ENCODE data around the gene FN3K.
"Not testable (repeated sequence)": the region's sequence is repeated elsewhere in the genome, so short reads cannot be mapped to it uniquely, and the experiment has no call there.

FN3K gene

GRCh38 chr17:82737967-82738877, 2.8 kb downstream of the FN3K start:
- no peak for DNase-seq

GRCh38 chr17:82740906-82741759, 5.7 kb downstream of the FN3K start:
- no peak for DNase-seq

- DNase-seq = no peak
These were observed 8.2 kb downstream of the FN3K start for GRCh38 chr17:82743344-82744219.

DNA sequence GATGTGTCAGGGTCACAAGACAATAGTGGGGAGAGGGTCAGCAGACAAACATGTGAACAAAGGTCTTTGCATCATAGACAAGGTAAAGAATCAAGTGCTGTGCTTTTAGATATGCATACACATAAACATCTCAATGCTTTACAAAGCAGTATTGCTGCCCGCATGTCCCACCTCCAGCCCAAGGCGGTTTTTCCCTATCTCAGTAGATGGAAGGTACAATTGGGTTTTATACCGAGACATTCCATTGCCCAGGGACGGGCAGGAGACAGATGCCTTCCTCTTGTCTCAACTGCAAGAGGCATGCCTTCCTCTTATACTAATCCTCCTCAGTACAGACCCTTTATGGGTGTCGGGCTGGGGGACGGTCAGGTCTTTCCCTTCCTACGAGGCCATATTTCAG, 9.3 kb downstream of the FN3K start:
- DNase-seq = not testable (repeated sequence)

GRCh38 chr17:82745524-82745923, 10.1 kb downstream of the FN3K start:
- DNase-seq = peak; percentile 37

DNA sequence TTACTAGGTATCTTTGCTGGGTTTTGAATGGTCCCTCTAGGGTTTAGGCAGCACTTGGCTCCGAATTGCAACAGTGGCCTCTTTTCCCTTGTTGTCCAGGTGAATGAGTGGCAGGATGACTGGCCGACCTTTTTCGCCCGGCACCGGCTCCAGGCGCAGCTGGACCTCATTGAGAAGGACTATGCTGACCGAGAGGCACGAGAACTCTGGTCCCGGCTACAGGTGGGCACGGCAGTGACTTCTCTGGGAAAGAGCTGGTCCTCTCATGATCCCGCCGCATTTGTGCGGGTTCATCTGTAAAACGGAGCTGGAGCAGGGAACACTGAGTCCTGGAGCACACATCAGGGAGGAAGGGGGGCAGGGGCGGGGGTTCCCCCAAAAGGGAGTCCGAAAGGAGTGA, 13.3 kb downstream of the FN3K start:
- DNase-seq = no peak

GRCh38 chr17:82750241-82750908, 15.0 kb downstream of the FN3K start:
- no peak for DNase-seq

DNA sequence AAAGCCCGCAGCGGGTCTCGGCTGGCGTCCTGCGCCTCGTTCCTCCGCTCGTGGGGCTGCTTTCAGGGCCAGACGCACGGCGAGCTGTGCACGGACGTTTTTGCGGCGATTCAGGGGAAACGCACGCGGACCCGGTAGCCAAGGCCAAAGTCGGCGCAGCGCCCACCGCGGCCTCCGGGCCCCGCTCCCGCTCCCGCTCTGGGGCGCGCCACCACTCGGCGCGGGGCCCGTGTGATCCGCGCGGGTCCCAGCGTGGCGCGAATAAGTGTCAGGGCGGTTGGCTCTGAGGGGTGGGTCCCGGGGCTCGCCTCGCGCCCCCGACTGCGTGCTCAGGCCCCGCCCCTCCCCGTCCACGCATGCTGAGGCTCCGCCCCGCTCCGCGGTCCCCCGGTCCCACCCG, 15.8 kb downstream of the FN3K start:
- peak; percentile 61 for DNase-seq

DNA sequence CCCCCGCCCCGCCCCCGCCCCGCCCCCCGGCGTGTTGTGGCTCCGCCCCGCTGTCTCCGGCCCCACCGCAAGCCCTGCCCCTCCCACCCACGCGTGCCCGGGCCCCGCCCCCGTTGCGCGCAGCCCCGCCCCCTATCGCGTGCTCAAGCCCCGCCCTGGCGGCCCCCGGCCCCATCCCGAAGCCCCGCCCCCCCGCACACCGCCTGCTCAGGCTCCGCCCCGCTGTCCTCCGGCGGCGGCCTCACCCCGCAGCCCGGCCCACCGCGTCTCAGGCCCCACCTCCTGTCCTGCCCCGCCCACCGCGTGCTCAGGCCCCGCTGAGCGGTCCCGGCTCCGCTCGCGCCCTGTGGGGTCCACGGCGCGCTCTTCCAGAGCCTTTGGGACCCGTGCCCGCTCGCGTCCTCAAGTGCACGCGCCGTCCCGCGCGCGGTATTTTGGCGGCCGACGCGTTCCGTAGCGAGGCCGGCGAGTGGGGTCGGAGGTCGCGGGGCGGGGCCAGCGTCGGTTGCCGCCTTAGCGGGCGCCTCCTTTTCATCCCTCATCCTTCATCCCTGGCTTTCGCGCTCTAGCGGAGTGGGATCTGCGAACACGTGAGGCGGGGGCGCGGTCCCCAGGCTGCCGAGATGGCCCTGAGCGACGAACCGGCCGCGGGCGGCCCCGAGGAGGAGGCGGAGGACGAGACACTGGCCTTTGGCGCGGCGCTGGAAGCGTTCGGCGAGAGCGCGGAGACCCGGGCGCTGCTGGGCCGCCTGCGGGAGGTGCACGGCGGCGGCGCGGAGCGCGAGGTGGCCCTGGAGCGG, 16.4 kb downstream of the FN3K start, which contains the start of gene TBCD:
TBCD (plus strand) TSS at position 495 of the 800 bp plus-strand sequence; CDS start at position 624, 129 bp downstream.
- peak; percentile 80 for DNase-seq

DNA sequence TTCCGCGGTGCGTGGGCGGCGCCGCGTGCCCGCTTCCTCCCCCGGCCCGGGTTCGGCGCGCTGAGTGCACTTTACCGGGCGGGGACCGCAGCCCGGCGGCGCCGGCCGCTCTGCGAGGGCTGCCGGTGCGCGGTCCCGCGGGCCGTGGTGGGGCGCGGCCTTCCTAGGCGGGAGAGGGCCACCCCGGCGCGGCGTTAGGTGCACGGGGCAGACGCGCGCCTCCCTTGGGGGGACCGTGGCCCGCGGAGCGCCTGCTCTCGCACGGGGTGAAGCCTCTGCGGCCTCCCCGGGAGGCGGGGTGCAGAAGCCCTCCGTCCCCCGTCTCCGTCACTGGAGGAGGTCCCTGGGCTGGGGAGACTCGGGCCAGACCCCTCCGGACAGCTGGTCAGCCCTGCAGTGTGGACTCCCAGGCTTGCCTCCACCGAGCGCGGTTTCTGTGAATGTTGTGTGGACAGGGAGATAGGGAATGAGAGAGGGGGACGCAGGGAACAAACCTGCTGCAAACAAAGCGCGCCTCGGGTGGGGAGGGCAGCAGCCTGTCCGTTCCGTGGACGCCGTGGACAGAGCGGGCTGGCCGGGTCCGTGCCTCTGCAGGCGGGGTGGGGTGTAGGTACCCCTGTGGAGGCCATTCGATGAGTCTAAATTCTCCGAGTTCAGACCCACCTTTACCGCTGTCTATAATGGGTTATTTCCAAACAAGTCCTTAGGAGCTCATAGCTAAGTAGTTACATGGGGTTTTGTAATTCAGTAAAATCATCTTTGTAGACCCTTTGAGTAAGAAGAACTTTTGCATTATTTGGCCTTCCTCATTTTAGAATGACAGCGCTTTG, 17.2 kb downstream of the FN3K start:
- DNase-seq = no peak

GRCh38 chr17:82753201-82753464, 17.7 kb downstream of the FN3K start:
- no peak for DNase-seq

- no peak for DNase-seq
These were observed 19.1 kb downstream of the FN3K start for GRCh38 chr17:82754297-82755208.

DNA sequence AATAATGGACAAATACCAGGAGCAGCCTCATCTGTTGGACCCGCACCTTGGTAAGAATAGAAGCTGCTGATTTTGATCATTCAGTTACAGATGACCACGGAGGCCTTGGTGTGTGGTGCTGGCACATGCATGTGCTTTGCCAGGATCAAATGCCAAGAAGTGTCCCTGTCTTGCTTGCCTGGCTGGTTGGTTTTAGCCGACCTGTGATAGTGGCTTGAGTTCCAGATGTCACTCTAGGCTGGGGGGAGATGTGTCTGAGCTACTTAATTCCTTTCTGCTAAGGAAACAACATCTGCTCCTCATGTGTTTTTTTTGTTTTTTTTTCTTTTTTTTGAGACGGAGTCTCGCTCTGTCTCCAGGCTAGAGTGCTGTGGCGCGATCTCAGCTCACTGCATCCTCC, 20.8 kb downstream of the FN3K start:
- no peak for DNase-seq

DNA sequence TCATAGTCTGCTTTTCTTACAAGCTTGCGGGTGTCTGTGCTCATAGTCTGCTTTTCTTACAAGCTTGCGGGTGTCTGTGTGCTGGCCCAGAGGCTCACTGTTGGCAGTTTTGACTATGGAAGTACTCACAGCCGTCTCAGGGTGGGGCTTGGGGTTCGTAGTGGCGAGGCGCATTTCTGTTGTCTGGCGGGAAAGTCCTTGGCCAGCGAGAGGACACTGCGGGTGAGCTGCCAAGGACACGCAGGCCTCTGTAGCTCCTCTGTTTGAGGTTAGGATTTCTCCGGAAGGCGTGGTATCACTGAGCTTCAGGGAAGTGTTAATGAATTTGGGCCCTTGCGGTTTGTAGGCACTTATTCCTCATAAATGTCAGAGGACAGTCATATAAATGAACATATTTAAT, 30.0 kb downstream of the FN3K start:
- no peak for DNase-seq

- DNase-seq = peak; percentile 25
These were observed 31.8 kb downstream of the FN3K start for GRCh38 chr17:82767041-82767754.

- DNase-seq = no peak
These were observed 33.6 kb downstream of the FN3K start for GRCh38 chr17:82769041-82769440.

GRCh38 chr17:82772026-82772425, 36.6 kb downstream of the FN3K start:
- DNase-seq = no peak

GRCh38 chr17:82774456-82774855, 39.0 kb downstream of the FN3K start:
- not testable (repeated sequence) for DNase-seq

Measured in NCI-H748 treated with DMSO at 0.1 percent for 48 hours (cell line).